Upper lobe of left lung (tissue), 4 donors: ENCODE measurements around the gene RBBP7.

Source experiments
- EP300 ChIP-seq, 4 donors: sonication (generic); formaldehyde crosslinking; IDR thresholded peaks; one replicate each; pipeline ENCODE4 v1.5.1; 2017; ENCODE audit warnings: antibody characterized with exemption in 4 of 4, control low read depth in 2 of 4
- POLR2A ChIP-seq, 4 donors: fragments of 450-650 bp; IDR thresholded peaks; one replicate each; pipeline ENCODE4 v1.5.1; 2016 to 2017; ENCODE audit warnings: antibody characterized with exemption in 4 of 4, mild to moderate bottlenecking in 2 of 4
- POLR2AphosphoS5 ChIP-seq, 2 donors: sonication (generic); formaldehyde crosslinking; IDR thresholded peaks; one replicate each; pipeline ENCODE4 v1.5.1; 2017; ENCODE audit warnings: antibody characterized with exemption in 2 of 2
- TF ChIP-seq, protein P1 (sequence below), 6 experiments: fragments of 450-650 bp in 4 of 6; fragments of 200-600 bp in 2 of 6; sonication (generic) in 2 of 6; IDR thresholded peaks; one replicate each; pipeline ENCODE4 v1.5.1; 2016 to 2019; ENCODE audit warnings: antibody characterized with exemption in 6 of 6

DNA sequence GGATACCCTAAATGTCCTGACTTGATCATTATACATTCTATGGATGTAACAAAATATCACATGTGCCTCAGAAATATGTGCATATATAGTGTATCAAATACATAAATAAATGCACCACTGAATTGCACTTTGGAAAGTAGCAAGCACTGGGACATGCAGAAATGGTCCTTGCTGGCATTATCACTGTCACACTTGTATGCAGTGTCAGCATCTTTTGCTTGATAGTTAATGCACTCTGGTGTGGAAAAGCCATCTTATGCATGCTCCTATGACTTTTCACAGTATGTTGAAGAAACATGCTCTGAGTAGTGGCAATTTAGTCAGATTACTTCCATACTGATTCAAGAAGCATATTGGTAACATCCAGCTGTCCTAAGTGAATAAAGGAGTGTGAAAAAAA lies 48.8 kb upstream of the RBBP7 start:
- no peak for TF ChIP-seq POLR2A (IDR thresholded peaks at IDR 0.05)
- TF ChIP-seq, protein P1, sequence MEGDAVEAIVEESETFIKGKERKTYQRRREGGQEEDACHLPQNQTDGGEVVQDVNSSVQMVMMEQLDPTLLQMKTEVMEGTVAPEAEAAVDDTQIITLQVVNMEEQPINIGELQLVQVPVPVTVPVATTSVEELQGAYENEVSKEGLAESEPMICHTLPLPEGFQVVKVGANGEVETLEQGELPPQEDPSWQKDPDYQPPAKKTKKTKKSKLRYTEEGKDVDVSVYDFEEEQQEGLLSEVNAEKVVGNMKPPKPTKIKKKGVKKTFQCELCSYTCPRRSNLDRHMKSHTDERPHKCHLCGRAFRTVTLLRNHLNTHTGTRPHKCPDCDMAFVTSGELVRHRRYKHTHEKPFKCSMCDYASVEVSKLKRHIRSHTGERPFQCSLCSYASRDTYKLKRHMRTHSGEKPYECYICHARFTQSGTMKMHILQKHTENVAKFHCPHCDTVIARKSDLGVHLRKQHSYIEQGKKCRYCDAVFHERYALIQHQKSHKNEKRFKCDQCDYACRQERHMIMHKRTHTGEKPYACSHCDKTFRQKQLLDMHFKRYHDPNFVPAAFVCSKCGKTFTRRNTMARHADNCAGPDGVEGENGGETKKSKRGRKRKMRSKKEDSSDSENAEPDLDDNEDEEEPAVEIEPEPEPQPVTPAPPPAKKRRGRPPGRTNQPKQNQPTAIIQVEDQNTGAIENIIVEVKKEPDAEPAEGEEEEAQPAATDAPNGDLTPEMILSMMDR (IDR thresholded peaks at IDR 0.05): no peak
- no peak for TF ChIP-seq POLR2AphosphoS5 (IDR thresholded peaks at IDR 0.05)
- TF ChIP-seq EP300 (IDR thresholded peaks at IDR 0.05): no peak
